Natural killer cell (primary cell): ENCODE results near the gene GRAP. TPM values are rescaled to one million over a fixed set of nuclear protein-coding genes. Genes with fewer than 3 reads are reported as not detected.

ENCODE experiments used
- ATAC-seq, 3 donors: fragments of 150-1000 bp in 2 of 3; fragments of 200-7000 bp in 1 of 3; cut with Tn5 transposase; 1 replicate in 1 of 3; 2 replicates in 2 of 3; pipeline ENCODE4 v1.10.0; 2021; ENCODE audit warnings: mild to moderate bottlenecking in 2 of 3, moderate library complexity in 2 of 3
- DNase-seq, 2 donors: peaks; one replicate each; pipeline versions ENCODE4 v3.0.0 to v3.0.0-alpha.2; 2013 to 2021; ENCODE audit warnings: mixed read lengths in 1 of 2
- H3K27ac ChIP-seq: one replicate; pipeline ENCODE4 v1.5.1; 2013; ENCODE audit warnings: mild to moderate bottlenecking, low read length
- H3K27me3 ChIP-seq: one replicate; pipeline ENCODE4 v1.6.1; 2013; ENCODE audit warnings: low read length; ENCODE audit not compliant: control insufficient read depth, insufficient read depth
- H3K36me3 ChIP-seq: one replicate; pipeline ENCODE4 v1.6.1; 2013; ENCODE audit warnings: low read length; ENCODE audit not compliant: control insufficient read depth, insufficient read depth
- H3K4me1 ChIP-seq: one replicate; pipeline ENCODE4 v1.6.1; 2013; ENCODE audit warnings: low read length; ENCODE audit not compliant: control insufficient read depth, insufficient read depth
- H3K4me3 ChIP-seq: one replicate; pipeline ENCODE4 v1.5.1; 2013; ENCODE audit warnings: low read length
- H3K9me3 ChIP-seq: one replicate; pipeline ENCODE4 v1.6.1; 2013; ENCODE audit warnings: low read length; ENCODE audit not compliant: control insufficient read depth, insufficient read depth
- H3K27ac Mint-ChIP-seq, 2 donors: one replicate each; pipeline ENCODE4 v1.8.0; 2022; ENCODE audit warnings: mild to moderate bottlenecking in 2 of 2, mixed read lengths in 2 of 2, moderate library complexity in 1 of 2
- H3K27me3 Mint-ChIP-seq, 2 donors: one replicate each; pipeline ENCODE4 v1.8.0; 2022; ENCODE audit warnings: low read depth in 2 of 2, mixed read lengths in 2 of 2
- H3K36me3 Mint-ChIP-seq: one replicate; pipeline ENCODE4 v1.8.0; 2022; ENCODE audit warnings: mixed read lengths
- H3K4me1 Mint-ChIP-seq, 2 donors: one replicate each; pipeline ENCODE4 v1.8.0; 2022; ENCODE audit warnings: mixed read lengths in 2 of 2
- H3K4me3 Mint-ChIP-seq: one replicate; pipeline ENCODE4 v1.8.0; 2022; ENCODE audit warnings: mild to moderate bottlenecking, moderate library complexity, mixed read lengths
- H3K9me3 Mint-ChIP-seq, 2 donors: one replicate each; pipeline ENCODE4 v1.8.0; 2022; ENCODE audit warnings: mixed read lengths in 2 of 2
- CTCF ChIP-seq: fragments of 200-600 bp; IDR thresholded peaks from one replicate; pipeline ENCODE4 v1.8.0; 2022; ENCODE audit warnings: antibody characterized with exemption
- WGBS: methylation state at CpG from one replicate; pipeline ENCODE4 v1.1.7; 2013; ENCODE audit warnings: missing lambda C conversion rate; ENCODE audit not compliant: insufficient coverage; 5-methylcytosine and 5-hydroxymethylcytosine counted together
- intact Hi-C: fragments of 100-400 bp; cut with micrococcal nuclease; formaldehyde crosslinking; loops from one replicate; pipeline ENCODE4 v1.14.2; 2022
- total RNA-seq, 4 donors: library from RNA; stranded (reverse); fragments of 120-200 nt in 1 of 4; gene quantifications; one replicate each; pipeline versions ENCODE4 v1.2.3 to v1.2.4, GENCODE V29; 2013 to 2022

The GRAP gene
- total RNA-seq, 3 donors from 2014 or later (not counting 1 experiment from before 2014, with no cell fraction given) = 5.6 to 11.3 (median 7.1) TPM

DNA sequence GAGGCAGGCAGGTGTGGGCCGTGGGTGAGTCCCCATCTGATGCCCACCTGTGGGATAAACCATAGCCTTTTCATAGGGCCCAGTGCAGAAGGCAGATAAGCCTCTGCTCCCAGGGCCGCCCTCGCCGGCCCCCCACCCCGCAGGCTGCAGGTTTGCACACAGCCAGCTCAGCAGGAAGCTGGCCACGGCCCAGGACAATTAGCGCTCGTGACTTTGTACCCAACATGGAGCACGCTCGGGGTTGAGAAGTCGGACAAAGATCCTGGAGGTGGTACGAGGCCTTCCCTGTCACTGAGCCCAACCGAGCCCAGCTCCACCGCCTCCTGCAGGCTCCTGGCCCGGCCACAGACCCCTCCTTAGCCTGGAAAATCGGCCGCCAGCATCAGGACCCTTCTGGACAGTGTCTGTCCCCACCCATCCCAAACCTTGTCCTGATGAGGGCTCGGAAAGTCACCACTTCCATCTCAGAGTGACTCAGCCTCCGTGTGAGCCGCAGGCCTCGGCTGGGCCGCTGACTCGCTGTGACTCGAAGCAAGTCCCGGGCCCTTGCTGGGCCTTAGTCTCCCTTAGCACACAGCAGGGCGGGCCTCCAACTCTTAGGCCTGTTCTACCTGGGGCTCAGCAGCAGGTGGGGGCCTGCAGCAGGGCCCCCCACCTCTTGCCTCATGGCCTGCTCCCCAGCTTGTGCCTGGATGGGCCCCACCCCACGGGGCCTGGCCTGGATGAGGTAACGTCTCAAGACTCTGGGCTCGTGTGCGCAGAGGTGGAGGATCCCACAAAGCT, 64.9 kb downstream of the GRAP start:
- WGBS = 91% methylated on average over 30 of the region's 30 CpGs
- Histone ChIP-seq H3K4me1 (peaks cover 10% of the 10 kb centered on the region), H3K27me3 (no peaks in the 10 kb centered on the region), H3K27ac (no peak overlapping the region), H3K9me3 (no peaks in the 10 kb centered on the region), H3K36me3 (peaks cover 4% of the 10 kb centered on the region), H3K4me3 (no peak overlapping the region)
- Mint-ChIP-seq H3K4me3 (no peak overlapping the region), H3K9me3 (no peaks in the 10 kb centered on the region), H3K27ac (no peak overlapping the region), H3K27me3 (no peaks in the 10 kb centered on the region), H3K36me3 (no peaks in the 10 kb centered on the region), H3K4me1 (no peaks in the 10 kb centered on the region)
- intact Hi-C loops = no loop called here
- no peak for DNase-seq
- no peak for TF ChIP-seq CTCF
- no peak for ATAC-seq

DNA sequence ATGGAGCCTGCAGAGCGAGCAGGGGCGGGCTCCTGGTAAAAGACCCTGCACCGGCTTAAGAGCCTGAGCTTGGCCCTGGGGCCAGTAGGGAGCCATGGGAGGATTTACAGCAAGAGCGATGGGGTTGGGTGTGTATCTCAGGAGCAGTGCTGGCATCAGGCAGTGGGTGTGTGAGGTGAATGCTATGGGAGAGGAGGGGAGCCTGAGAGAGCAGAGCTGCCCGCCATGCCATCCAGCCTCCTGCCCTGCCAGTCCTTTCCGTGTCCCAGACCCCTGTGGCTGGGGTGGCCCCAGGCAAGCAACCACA, 65.5 kb downstream of the GRAP start:
- H3K36me3 ChIP-seq = peaks cover 4% of the 10 kb centered on the region
- H3K4me3 Mint-ChIP-seq = no peak overlapping the region
- no peaks in the 10 kb centered on the region for H3K27me3 Mint-ChIP-seq
- H3K4me1 Mint-ChIP-seq = no peaks in the 10 kb centered on the region
- ATAC-seq (no peak), DNase-seq (no peak)
- H3K27ac Mint-ChIP-seq = no peak overlapping the region
- intact Hi-C loops = no loop called here
- no peak overlapping the region for H3K4me3 ChIP-seq
- 90% methylated on average over 6 of the region's 6 CpGs for WGBS
- peaks cover 5% of the 10 kb centered on the region for H3K4me1 ChIP-seq
- no peaks in the 10 kb centered on the region for H3K9me3 ChIP-seq
- H3K9me3 Mint-ChIP-seq = no peaks in the 10 kb centered on the region
- H3K36me3 Mint-ChIP-seq = no peaks in the 10 kb centered on the region
- H3K27me3 ChIP-seq = no peaks in the 10 kb centered on the region
- H3K27ac ChIP-seq = no peak overlapping the region
- TF ChIP-seq CTCF = no peak

DNA sequence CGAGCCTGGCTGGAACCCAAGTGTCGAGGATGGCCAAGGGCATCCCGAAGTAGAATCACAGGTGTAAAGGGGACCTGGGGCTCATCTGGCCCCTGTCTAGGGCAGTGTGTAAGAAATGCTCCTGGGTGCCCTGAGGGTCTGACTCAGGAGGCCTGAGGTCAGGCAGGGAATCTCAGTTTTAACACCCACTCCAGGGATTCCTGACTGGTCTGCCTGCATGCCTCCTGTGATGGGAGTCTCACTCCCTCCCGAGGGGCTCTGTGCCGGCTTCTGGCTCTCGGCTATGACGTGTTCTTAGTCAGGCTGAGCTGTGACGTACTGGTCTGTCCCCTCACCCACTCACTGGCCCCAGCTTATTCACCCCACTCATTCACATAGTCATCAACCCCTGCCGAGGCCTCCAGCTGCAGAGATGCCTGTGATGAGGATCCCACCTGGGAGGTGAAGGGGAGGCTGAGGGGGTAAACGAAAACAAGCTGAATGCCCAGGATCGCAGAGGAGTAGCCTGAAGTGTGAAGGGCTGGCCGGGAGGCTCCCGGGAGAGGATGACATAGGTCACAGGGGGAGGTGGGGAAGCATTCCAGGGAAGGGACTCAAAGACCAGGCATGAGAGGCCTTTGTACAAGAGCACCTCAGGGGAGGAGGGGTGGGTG, 65.9 kb downstream of the GRAP start:
- no peak for DNase-seq
- intact Hi-C loops = no loop called here
- Histone ChIP-seq H3K9me3 (no peaks in the 10 kb centered on the region), H3K4me3 (no peak overlapping the region), H3K4me1 (peaks cover under 1% of the 10 kb centered on the region), H3K27ac (no peak overlapping the region), H3K36me3 (peaks cover 4% of the 10 kb centered on the region), H3K27me3 (no peaks in the 10 kb centered on the region)
- Mint-ChIP-seq H3K36me3 (no peaks in the 10 kb centered on the region), H3K4me3 (no peak overlapping the region), H3K9me3 (no peaks in the 10 kb centered on the region), H3K27ac (no peak overlapping the region), H3K4me1 (no peaks in the 10 kb centered on the region), H3K27me3 (no peaks in the 10 kb centered on the region)
- WGBS = 93% methylated on average over 13 of the region's 13 CpGs
- no peak for TF ChIP-seq CTCF
- no peak for ATAC-seq
